ENCODE results near the gene PHF5A. TPM values are rescaled to one million over a fixed set of nuclear protein-coding genes. Genes with fewer than 3 reads are reported as not detected.
A peak's percentile ranks its signal among the peaks of the same experiment; 100 is the strongest.
"Not testable (repeated sequence)": the region's sequence is repeated elsewhere in the genome, so short reads cannot be mapped to it uniquely, and the experiment has no call there.

PHF5A gene
- polyA plus RNA-seq, 2 of the 4 experiments (the other 2 are of a cell fraction), result 80.1 to 82.6 TPM

GRCh38 chr22:41470886-41471285, 2.4 kb upstream of the PHF5A start:
- CTCF ChIA-PET, result interaction anchor here (1.0 to 1.6 kb wide), 2 partner anchors 47 to 67 kb away, joined by 3 to 4 read pairs; no protein-coding TSS in a partner anchor
- 0 out of 3 replicates have a peak overlapping the region, but pooled peaks have one; percentile 86 for H3K4me2 ChIP-seq

DNA sequence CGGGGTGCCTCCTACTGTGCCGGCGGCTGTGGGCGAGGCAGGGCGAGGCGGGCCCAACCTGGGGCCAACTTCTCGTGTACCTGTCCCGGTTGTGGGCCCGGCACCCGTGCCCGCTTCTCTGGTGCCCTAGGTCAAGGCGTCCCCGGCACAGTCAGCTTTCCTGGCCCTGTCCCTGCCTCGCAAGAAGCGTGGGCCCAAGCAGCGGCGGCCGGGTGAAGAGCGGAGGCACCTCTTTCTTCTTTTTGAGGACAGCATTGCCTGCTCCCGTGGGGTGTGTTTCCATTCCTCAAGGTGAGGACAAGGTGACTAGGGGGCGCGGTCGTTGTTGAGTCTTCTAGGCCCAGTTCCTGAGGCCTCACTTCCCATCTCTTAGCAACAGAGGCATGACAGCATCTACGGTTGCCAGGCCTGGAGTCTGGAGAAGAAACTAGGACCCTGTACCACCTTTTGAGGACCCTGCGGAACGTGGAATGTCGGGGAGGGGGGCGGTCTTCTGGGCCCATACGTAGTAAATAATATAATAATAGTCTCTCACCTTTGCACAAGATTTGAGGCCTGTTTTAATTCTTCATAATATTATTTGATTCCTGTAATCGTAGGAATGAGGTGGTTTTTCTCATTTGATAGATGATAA, 843 bp upstream of the PHF5A start:
- ChIA-PET CTCF (interaction anchor here (0.8 to 2.6 kb wide), 5 partner anchors 8 to 66 kb away, joined by 3 to 23 read pairs (median 3); no protein-coding TSS in a partner anchor), POLR2A (interaction anchor here (1.0 to 1.8 kb wide), 7 partner anchors 20 to 66 kb away, joined by 3 to 41 read pairs (median 4); partner anchors contain the start of gene TOB2)
- TF ChIP-seq ESRRA (IDR thresholded peaks at IDR 0.05; ENCODE audit: borderline replicate concordance, low read length), result peak; percentile 58; the same call in 1 of the 2 replicates
- peak; percentile 33; the same call in 1 of the 2 replicates for TF ChIP-seq PHF8 (IDR thresholded peaks at IDR 0.05; ENCODE audit: borderline replicate concordance, low read depth)
- 0 out of 2 replicates have a peak, but pooled peaks have one; percentile 78 for TF ChIP-seq HDAC2 (IDR thresholded peaks at IDR 0.05)
- TF ChIP-seq RCOR1 (IDR thresholded peaks at IDR 0.05; ENCODE audit: low read depth, low read length), result no peak
- no peak for TF ChIP-seq MAFK (IDR thresholded peaks at IDR 0.05; ENCODE audit: partially characterized antibody)
- peak; percentile 99 for TF ChIP-seq KDM5A (IDR thresholded peaks at IDR 0.05)
- no peak for DNase-seq (ENCODE audit: low read depth in 1 of 2, low spot score in 1 of 2)
- Histone ChIP-seq H3K4me1 (peaks cover 15% of the 10 kb centered on the region), H3K27ac (peak overlapping the region; percentile 93 to 95), H3K9me3 (no peaks in the 10 kb centered on the region), H3K4me2 (peak overlapping the region; percentile 86), H3K4me3 (peak overlapping the region; percentile 74)
- 0% methylated on average over 11 of the region's 30 CpGs for WGBS (ENCODE audit: missing lambda C conversion rate)
- FAIRE-seq, result no peak
- peak; percentile 44 to 68; a peak in 4 of 6 replicates for ATAC-seq

More at GRCh38 chr22:41470886-41471285, 2.4 kb upstream of the PHF5A start:
- FAIRE-seq, result no peak
- TF ChIP-seq MAZ (IDR thresholded peaks at IDR 0.05; ENCODE audit: borderline replicate concordance, low read depth, low read length) (no peak), MYC (IDR thresholded peaks at IDR 0.05; ENCODE audit: borderline replicate concordance, low read length) (no peak), HMGXB4 (CRISPR knock-in tag; IDR thresholded peaks at IDR 0.05; ENCODE audit: borderline replicate concordance) (no peak), TFCP2L1 (CRISPR knock-in tag; IDR thresholded peaks at IDR 0.05) (no peak), FOXS1 (CRISPR knock-in tag; IDR thresholded peaks at IDR 0.05) (no peak), HOXB13 (CRISPR knock-in tag; IDR thresholded peaks at IDR 0.05; ENCODE audit: low read depth) (no peak), CBX2 (IDR thresholded peaks at IDR 0.05; ENCODE audit: borderline replicate concordance, low read depth) (no peak)
- ATAC-seq, result no peak
- Histone ChIP-seq H3K27ac (no peak overlapping the region), H3K9me3 (no peaks in the 10 kb centered on the region), H3K4me1 (peaks cover 15% of the 10 kb centered on the region), H3K4me3 (no peak overlapping the region)
- no peak for DNase-seq (ENCODE audit: low read depth in 1 of 2, low spot score in 1 of 2)
- POLR2A ChIA-PET, result no interaction called here
- WGBS (ENCODE audit: missing lambda C conversion rate), result 95% methylated on average over 2 of the region's 2 CpGs

DNA sequence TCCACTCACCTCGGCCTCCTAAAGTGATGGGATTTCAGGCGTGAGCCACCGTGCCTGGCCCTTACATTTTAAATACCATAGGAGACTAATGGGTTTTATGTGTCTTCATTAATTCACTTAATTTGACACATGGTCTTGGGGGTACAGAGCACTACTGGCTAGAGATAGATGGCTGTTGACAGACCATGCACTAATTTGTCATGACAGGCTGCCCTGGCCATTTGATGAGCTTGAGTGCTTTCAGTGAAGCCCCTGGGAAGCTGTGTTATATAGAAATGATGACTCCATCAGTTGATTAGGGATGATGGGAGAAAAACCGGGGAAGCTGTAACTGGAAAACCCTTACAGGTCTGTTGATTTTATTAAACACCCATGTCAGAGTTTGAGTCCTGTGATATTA, 6.6 kb downstream of the PHF5A start:
- POLR2A ChIA-PET, result interaction anchor here (1.0 to 1.1 kb wide), 2 partner anchors 14 to 15 kb away, joined by 3 to 4 read pairs; partner anchors contain the start of gene TOB2

DNA sequence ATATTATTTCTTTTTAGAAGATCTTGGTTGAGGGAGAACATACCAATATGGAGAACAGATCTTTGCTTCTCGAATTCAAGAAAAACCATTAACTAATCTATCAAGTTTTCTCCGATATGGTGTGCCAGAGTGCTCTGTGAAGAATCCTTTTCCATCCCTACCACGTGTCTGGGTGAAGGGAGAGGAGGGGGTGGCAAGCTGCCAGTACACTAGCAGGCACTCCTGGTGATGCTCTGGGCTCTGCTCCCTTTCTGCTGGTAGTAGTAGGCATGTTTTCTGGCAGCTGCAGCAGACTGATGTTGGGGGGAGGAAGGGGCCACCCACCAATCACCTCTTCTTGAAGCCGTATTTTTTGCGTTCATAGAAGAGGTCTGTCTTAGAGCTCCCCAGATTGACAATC, 8.4 kb downstream of the PHF5A start:
- H3K4me2 ChIP-seq; ATAC-seq; FAIRE-seq; H3K4me1 ChIP-seq; H3K9me3 ChIP-seq; DNase-seq (ENCODE audit: low read depth in 1 of 2, low spot score in 1 of 2); H3K4me3 ChIP-seq; H3K27ac ChIP-seq: not testable (repeated sequence)
- CTCF ChIA-PET, result interaction anchor here (1.1 kb wide), 1 partner anchor 8 kb away, joined by 3 read pairs; the partner anchor contains the start of gene PHF5A
- WGBS (ENCODE audit: missing lambda C conversion rate), result 82% methylated on average over 5 of the region's 5 CpGs
- POLR2A ChIA-PET, result interaction anchor here (2.0 kb wide), 1 partner anchor 14 kb away, joined by 6 read pairs; the partner anchor contains the start of gene TOB2

More for the DNA sequence above, 6.6 kb downstream of the PHF5A start:
- DNase-seq (ENCODE audit: low read depth in 1 of 2, low spot score in 1 of 2) (no peak), FAIRE-seq (no peak), ATAC-seq (no peak)
- Histone ChIP-seq H3K4me2 (no peak overlapping the region), H3K4me1 (peaks cover under 1% of the 10 kb centered on the region; the same call in 1 of the 3 replicates), H3K27ac (no peak overlapping the region), H3K9me3 (no peaks in the 10 kb centered on the region), H3K4me3 (no peak overlapping the region)
- WGBS (ENCODE audit: missing lambda C conversion rate), result 89% methylated on average over 4 of the region's 4 CpGs
- CTCF ChIA-PET, result interaction anchor here (0.9 to 2.9 kb wide), 6 partner anchors 13 to 58 kb away, joined by 3 to 12 read pairs (median 4); no protein-coding TSS in a partner anchor
- no peak for TF ChIP-seq NPAS2 (CRISPR knock-in tag; IDR thresholded peaks at IDR 0.05; ENCODE audit: borderline replicate concordance)
- no peak for TF ChIP-seq ESRRA (IDR thresholded peaks at IDR 0.05; ENCODE audit: borderline replicate concordance, low read length)
- TF ChIP-seq CBX8 (IDR thresholded peaks at IDR 0.05), result no peak
- TF ChIP-seq RARB (CRISPR knock-in tag; IDR thresholded peaks at IDR 0.05), result no peak
- TF ChIP-seq, protein P1, sequence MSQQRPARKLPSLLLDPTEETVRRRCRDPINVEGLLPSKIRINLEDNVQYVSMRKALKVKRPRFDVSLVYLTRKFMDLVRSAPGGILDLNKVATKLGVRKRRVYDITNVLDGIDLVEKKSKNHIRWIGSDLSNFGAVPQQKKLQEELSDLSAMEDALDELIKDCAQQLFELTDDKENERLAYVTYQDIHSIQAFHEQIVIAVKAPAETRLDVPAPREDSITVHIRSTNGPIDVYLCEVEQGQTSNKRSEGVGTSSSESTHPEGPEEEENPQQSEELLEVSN (IDR thresholded peaks at IDR 0.05; ENCODE audit: borderline replicate concordance, low read depth), result no peak
- TF ChIP-seq BHLHE40 (IDR thresholded peaks at IDR 0.05; ENCODE audit: low read depth, low read length), result no peak

Measured in A549 (cell line).